ENCODE data around the gene C16orf89. TPM values are rescaled to one million over a fixed set of nuclear protein-coding genes. Genes with fewer than 3 reads are reported as not detected.
"Not testable (repeated sequence)": the region's sequence is repeated elsewhere in the genome, so short reads cannot be mapped to it uniquely, and the experiment has no call there.

The C16orf89 gene, protein sequence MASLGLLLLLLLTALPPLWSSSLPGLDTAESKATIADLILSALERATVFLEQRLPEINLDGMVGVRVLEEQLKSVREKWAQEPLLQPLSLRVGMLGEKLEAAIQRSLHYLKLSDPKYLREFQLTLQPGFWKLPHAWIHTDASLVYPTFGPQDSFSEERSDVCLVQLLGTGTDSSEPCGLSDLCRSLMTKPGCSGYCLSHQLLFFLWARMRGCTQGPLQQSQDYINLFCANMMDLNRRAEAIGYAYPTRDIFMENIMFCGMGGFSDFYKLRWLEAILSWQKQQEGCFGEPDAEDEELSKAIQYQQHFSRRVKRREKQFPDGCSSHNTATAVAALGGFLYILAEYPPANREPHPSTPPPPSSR
- total RNA-seq (2014; rRNA removed; shearing (Covaris generic)) = not detected in 2 replicates

DNA sequence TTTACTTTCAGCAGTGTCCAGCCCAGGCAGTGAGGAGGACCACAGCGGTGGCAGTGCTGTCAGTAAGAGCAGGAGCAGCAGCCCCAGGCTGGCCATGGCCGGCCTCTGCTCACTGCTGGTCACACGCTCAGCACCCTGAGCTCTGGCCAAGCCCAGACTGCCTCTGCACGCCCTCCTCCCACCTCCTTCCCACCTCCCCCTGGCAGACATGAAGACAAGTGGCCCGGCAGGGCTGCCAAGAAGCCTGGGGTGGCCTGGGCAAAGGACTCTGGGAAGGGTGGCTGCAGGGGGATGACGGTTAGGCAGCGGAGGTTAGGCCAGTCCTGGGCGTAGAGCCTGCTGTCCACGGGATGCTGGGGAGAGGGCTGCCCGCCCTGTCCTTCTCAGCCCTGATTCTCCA lies at the start of gene C16orf89:
Gene C16orf89, minus strand, starts transcription at position 144 of the 400 bp plus-strand sequence. Its CDS starts 48 bp downstream, at position 96.
- no peaks in the 10 kb centered on the region for H3K4me1 ChIP-seq (replicated peaks)
- H3K27me3 ChIP-seq (replicated peaks) = peaks cover 51% of the 10 kb centered on the region
- DNase-seq (ENCODE audit: low read depth in 1 of 2, low spot score in 2 of 2) = no peak
- no peak within 1 kb of the TSS for H3K27ac ChIP-seq
- no peaks in the 10 kb centered on the region for H3K9me3 ChIP-seq (replicated peaks)
- no peak within 1 kb of the TSS for H3K4me3 ChIP-seq
- no peaks in the 10 kb centered on the region for H3K36me3 ChIP-seq

DNA sequence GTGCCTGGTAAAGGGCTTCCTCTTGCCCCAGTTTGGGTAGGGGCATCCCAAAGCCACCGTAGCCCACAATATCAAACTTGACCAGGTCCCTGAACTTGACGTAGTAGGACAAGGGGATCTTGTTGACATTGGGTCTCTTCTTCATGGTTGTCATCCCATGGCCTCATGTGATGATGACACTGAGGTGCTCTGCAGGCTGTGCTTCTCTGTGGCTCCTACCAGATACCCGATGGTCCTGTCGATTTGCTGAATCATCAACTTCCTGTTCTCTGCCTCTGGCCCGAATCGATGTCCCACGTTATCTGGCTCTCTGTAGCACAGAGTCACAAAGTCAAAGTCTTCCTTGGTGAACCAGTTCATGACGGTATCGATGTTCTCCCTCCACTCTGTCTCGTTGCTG lies 45.2 kb upstream of the C16orf89 start:
- H3K27ac ChIP-seq; H3K36me3 ChIP-seq; DNase-seq (ENCODE audit: low read depth in 1 of 2, low spot score in 2 of 2); H3K9me3 ChIP-seq (replicated peaks); H3K27me3 ChIP-seq (replicated peaks); H3K4me3 ChIP-seq; H3K4me1 ChIP-seq (replicated peaks): not testable (repeated sequence)

DNA sequence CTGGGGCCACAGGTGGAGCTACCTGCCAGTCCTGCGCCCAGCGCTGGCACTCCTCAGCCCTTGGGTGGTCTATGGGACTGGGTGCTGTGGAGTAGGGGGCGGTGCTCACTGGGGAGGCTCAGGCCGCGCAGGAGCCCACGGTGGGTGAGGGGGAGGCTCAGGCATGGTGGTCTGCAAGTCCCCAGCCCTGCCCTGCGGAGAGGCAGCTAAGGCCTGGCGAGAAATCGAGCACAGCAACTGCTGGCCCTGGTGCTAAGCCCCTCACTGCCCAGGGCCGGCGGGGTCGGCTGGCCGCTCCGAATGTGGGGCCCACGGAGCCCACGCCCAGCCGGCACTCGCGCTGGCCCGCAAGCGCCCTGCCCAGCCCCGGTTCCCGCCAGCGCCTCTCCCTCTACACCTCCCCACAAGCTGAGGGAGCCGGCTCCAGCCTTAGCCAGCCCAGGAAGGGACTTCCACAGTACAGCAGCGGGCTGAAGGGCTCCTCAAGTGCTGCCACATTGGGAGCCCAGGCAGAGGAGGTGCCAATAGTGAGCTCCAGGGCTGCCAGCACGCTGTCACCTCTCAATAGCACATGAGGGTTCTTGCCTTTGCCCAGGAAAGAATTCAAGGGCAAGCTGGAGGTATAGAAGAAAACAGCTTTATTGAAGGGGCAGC lies 42.9 kb upstream of the C16orf89 start:
- Histone ChIP-seq H3K36me3 (no peaks in the 10 kb centered on the region), H3K27me3 (replicated peaks) (no peaks in the 10 kb centered on the region), H3K27ac (no peak overlapping the region), H3K4me1 (replicated peaks) (no peaks in the 10 kb centered on the region), H3K9me3 (replicated peaks) (no peaks in the 10 kb centered on the region), H3K4me3 (no peak overlapping the region)
- no peak for DNase-seq (ENCODE audit: low read depth in 1 of 2, low spot score in 2 of 2)

DNA sequence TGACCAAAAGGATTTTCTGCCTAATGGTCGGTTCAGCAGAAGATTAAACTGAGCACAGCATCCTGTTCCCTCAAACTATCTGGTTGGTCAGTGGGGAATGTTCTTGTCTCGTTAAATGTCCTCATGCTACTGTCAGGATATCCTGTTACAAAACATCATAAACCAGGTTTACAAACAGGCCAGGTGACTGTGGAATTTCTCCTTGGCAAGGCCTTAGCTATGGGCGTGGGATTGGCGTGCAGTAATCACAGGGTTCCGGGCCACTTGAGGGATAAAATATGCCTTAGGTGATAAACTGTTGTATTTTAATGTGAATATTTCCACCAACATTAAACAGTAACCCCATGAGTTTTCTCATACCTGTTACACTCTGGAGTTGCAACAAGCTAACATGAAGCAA lies 39.3 kb upstream of the C16orf89 start:
- DNase-seq (ENCODE audit: low read depth in 1 of 2, low spot score in 2 of 2); H3K27ac ChIP-seq; H3K4me1 ChIP-seq (replicated peaks); H3K36me3 ChIP-seq; H3K9me3 ChIP-seq (replicated peaks); H3K4me3 ChIP-seq; H3K27me3 ChIP-seq (replicated peaks): not testable (repeated sequence)

DNA sequence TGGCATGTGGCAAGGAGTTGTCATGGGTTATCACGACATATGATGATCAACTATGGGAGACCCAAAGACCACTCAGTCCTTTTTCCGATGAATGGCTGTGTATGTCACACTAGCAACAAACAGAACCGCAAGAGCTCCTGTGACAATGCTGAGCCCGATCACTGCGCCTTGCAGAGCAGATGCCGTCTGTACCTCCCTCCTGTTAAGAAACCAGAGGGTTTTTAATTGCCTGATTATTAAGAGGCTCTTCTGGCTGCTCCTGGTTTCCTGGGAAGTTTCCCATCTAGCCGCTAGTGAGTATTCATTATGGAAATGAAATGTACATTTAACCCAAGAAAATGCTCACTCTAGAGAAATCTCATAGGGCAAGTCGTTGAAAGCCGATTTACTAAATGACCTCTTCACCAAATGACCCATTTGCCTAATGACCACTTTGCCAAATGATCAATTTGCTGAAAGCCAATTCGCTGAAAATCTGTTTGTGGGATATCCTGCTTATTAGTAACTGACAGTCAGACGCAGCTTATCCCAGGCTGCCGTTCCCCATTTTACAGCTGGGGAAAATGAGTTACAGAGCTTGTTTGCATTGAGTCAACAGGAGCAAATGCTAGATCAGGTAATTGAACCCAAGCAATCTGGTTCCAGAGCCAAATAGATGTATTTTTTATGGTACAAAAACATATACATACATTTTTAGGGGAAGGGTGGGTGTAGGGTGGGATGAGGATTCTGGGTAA lies 37.7 kb upstream of the C16orf89 start:
- H3K4me3 ChIP-seq; H3K36me3 ChIP-seq; H3K27ac ChIP-seq; H3K4me1 ChIP-seq (replicated peaks); DNase-seq (ENCODE audit: low read depth in 1 of 2, low spot score in 2 of 2); H3K27me3 ChIP-seq (replicated peaks); H3K9me3 ChIP-seq (replicated peaks): not testable (repeated sequence)

DNA sequence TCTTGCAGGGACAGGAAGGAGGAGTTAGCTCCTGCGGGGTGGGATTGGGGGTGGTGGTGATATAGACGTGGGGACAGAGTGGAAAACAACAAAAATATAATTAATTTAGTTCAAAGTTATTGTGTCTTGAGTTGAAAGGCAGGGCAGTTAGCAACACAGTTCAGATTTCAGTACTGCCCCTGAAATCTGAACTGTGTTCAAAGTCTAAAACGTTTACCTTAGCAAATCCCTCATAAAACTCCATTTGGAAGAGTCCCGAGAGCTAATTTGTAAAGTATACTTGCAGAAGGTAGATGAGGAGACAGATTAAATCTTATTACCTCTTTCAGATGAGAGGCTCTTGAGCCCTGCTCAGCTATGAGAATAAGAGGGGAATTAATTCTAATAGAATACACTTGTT lies 33.4 kb upstream of the C16orf89 start:
- not testable (repeated sequence) for H3K27ac ChIP-seq; H3K9me3 ChIP-seq (replicated peaks); H3K4me3 ChIP-seq; H3K4me1 ChIP-seq (replicated peaks); DNase-seq (ENCODE audit: low read depth in 1 of 2, low spot score in 2 of 2); H3K36me3 ChIP-seq; H3K27me3 ChIP-seq (replicated peaks)

DNA sequence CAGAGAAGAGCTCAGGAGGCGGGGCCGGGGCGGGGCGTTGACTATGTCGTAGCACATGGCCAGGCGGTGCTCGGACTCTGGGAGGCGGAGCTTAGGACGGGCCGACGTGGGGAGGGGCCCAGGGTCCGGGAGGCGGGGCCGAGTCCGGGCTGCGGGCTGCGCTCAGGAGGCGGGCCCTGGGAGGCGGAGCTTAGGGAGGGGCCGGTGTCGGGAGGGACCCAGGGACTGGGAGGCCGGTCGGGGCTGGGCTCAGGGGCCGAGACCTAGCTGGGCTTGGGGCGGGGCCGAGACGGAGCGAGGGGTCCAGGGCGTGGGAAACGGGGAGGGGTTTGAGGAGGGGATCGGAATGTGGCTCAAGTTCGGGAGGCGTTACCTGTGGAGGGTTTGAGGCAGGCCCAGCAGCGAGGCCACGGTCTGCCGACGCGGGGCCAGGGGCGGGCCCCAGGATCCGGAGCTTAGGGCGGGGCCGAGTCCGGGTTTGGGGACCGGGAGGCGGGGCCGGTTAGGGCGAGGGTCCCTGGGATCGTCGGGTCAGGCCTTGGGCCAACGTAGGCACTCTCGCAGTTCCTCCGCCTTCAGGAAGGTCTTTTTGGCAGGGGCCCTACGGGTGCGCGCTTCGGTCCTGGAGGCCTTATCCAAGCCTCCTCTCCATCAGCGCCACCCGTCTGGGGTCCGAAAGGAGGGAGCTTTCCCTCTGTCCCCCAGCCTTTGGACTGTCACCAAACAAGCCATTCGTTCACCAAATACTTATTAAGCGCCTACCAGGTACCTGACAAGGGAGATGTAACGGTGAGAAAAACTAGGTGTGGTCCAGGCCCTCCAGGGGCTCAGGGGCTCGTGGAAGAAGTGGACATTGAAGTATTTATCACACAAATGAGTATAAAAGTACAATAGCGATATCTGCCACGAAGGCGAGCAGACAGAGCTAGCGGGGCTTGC lies 32.7 kb upstream of the C16orf89 start:
- peak overlapping the region; percentile 50 for H3K4me3 ChIP-seq
- H3K27me3 ChIP-seq (replicated peaks); H3K4me1 ChIP-seq (replicated peaks); H3K36me3 ChIP-seq; H3K27ac ChIP-seq; H3K9me3 ChIP-seq (replicated peaks): not testable (repeated sequence)
- DNase-seq (ENCODE audit: low read depth in 1 of 2, low spot score in 2 of 2) = peak; percentile 47 to 62

DNA sequence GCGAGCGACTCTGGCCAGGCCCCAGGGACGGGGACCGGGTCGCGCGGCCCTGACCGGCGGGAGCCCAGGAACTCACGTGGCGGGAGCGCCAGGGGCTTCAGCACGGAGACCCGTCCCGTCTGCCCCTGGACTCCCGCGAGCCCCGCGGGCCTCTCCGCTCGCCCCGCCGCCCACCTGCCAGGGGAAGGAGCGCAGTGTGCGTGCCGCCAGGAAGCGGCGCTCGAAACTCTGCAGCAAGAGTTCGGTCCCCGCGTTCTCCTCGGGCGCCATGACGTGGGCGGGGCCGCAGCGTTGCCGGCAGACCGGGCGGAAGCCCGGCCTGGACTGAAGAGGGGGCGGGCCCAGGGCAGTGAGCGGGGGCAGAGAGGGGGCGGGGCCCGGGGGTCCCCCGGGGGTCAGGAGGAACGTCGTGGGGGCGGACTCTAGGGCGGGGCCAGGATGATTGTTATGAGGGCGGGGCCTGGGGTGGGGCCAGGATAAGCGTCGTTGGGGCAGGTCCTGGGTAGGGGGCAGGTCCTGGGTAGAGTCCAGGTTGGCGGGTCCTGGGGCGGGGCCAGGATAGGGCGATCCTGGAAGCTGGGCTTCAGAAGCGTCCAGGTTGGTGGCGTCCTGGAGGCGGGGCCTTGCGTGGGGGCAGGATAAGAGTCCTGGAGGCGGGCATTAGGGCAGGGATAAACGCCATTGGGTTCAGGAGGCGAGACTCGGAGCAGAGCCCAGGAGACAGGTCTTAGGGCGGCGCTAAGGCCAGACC lies 31.9 kb upstream of the C16orf89 start, which contains the start of gene EEF2KMT:
Gene EEF2KMT, minus strand, starts transcription at position 326 of the 751 bp plus-strand sequence. Its CDS starts 56 bp downstream, at position 270.
- H3K36me3 ChIP-seq; H3K4me1 ChIP-seq (replicated peaks); H3K9me3 ChIP-seq (replicated peaks); H3K27me3 ChIP-seq (replicated peaks): not testable (repeated sequence)
- peak within 1 kb of the TSS; percentile 50 for H3K4me3 ChIP-seq
- peak; percentile 98 to 100 for DNase-seq (ENCODE audit: low read depth in 1 of 2, low spot score in 2 of 2)
- peak within 1 kb of the TSS; percentile 12; the same call in 1 of the 2 replicates for H3K27ac ChIP-seq

DNA sequence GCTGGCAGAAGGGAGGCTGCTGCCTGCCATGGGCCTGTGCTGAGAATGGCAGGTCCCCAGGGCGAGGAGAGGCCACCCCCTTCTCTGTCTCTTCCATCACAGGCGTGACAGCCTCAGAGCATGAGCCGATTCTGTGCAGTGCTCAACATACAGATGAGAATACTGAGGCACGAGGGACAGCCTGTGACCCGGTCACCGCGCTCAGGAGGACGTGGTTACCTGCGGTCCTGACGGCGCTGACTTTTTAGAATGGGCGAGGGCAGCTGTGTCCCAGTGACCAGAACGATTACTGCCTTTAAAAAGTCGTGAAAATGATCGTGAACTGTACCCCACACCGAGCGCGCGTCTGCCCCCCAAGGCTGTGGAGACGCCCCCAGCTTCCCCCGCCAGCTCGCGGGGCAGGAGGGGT lies 31.3 kb upstream of the C16orf89 start:
- not testable (repeated sequence) for H3K9me3 ChIP-seq (replicated peaks); H3K36me3 ChIP-seq; H3K4me1 ChIP-seq (replicated peaks); H3K27me3 ChIP-seq (replicated peaks)
- DNase-seq (ENCODE audit: low read depth in 1 of 2, low spot score in 2 of 2) = peak in 1 of 2 experiments; percentile 28
- Histone ChIP-seq H3K27ac (peak overlapping the region; percentile 12; the same call in 1 of the 2 replicates), H3K4me3 (peak overlapping the region; percentile 50)

DNA sequence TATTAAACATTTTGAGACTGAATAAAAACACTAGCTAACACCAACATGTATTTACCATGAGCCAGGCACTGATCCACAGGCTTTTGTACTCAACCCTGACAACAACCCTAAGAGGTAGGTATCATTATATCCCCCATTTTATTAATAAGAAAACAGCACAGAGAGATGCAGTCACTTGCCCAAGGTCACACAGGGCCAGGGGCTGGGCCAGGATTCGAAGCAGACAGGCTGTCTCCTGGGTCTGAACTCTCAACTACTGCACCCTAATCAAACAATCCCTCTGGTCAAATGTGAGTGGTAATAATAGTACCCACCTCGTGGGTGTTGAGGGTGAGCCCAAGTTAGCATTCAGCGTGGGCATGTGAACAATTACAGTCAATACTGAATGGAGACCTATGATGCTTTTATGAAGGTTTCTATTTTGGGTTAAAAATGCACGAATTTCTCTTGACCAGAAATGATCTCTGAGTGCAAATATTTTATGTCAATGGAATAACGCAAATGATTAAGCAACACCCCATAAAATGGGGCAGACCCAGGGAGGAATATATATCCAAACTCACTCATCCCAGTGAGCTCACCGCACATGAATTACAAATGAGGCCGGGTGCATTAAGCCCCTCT lies 30.8 kb upstream of the C16orf89 start:
- not testable (repeated sequence) for H3K27ac ChIP-seq; H3K36me3 ChIP-seq; H3K4me1 ChIP-seq (replicated peaks); H3K4me3 ChIP-seq; H3K9me3 ChIP-seq (replicated peaks); H3K27me3 ChIP-seq (replicated peaks); DNase-seq (ENCODE audit: low read depth in 1 of 2, low spot score in 2 of 2)

DNA sequence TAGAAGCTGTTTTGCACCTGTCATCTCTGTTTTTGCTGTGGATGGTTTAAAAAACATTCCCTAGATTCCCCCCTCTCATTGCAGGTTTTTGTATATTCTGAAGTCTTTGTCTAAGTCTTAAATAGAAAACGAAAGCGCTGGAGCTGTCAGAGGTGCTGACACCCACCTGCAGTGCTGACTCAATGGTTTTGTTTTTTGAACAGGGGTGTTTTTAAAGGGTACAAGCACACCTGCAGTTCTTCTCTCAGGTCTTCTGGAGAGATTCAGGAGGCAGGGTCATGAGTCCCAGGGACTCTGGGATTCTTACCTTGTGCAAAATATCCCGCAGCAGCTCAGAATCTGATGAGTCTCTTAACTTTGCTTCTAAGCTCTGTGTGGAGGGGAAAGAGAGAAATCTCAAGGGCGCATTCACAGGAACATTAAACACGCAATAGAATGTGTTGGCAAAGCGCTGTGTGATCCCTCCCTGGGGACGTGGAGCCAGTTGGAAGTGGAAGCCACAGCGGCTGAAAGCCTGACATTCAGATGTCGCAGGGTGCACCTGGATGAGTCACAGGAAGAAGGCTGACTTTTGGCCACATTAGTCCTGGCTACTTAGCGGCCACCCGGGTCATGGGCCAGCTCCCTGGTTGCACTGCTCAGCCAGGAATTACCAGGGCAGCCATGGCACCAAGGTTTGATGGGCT lies 29.5 kb upstream of the C16orf89 start:
- DNase-seq (ENCODE audit: low read depth in 1 of 2, low spot score in 2 of 2); H3K4me1 ChIP-seq (replicated peaks); H3K27me3 ChIP-seq (replicated peaks); H3K4me3 ChIP-seq; H3K27ac ChIP-seq; H3K9me3 ChIP-seq (replicated peaks); H3K36me3 ChIP-seq: not testable (repeated sequence)

DNA sequence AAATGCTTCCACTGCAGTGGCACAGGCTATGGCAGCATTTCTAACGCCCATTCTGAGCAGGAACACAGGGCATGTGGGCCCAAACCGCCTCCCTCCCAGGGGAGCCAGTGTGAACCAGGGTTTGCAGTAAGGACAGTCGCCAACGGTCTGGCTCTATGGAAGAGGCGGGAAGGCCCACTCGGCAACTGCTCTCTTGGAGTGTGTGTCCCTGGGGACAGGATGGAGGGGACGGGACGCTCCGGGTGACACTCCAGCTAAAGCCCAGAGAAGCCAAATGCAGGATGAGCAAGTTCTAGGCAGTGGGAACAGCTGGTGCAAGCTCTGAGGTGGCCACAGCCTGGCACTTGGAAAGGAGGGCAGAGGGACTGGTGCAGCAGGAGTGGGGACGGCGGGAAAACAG lies 28.0 kb upstream of the C16orf89 start:
- DNase-seq (ENCODE audit: low read depth in 1 of 2, low spot score in 2 of 2); H3K4me3 ChIP-seq: not testable (repeated sequence)

More for the DNA sequence above, 28.0 kb upstream of the C16orf89 start:
- H3K27me3 ChIP-seq (replicated peaks); H3K36me3 ChIP-seq; H3K9me3 ChIP-seq (replicated peaks); H3K4me1 ChIP-seq (replicated peaks); H3K27ac ChIP-seq: not testable (repeated sequence)
